SH-SY5Y (cell line): ENCODE results near the gene CADPS2.

Experiments
- GATA2 ChIP-seq: IDR thresholded peaks from 2 replicates; pipeline ENCODE4 v1.6.1; 2011; ENCODE audit warnings: mild to moderate bottlenecking, low read depth, low read length
- GATA3 ChIP-seq: IDR thresholded peaks from 2 replicates; pipeline ENCODE4 v1.6.1; 2011; ENCODE audit warnings: low read depth, mild to moderate bottlenecking, low read length, moderate library complexity

GRCh38 chr7:122719010-122719578 is 167.2 kb downstream of the CADPS2 start:
- TF ChIP-seq GATA2: no peak
- no peak for TF ChIP-seq GATA3
